Chondrocyte (in vitro differentiated cells): Measurements from ENCODE around the gene MCCD1. TPM values are rescaled to one million over a fixed set of nuclear protein-coding genes. Genes with fewer than 3 reads are reported as not detected.
"Not testable (repeated sequence)": the region's sequence is repeated elsewhere in the genome, so short reads cannot be mapped to it uniquely, and the experiment has no call there.

ENCODE experiments used
- DNase-seq: peaks from one replicate; pipeline ENCODE4 v3.0.0; 2021; ENCODE audit warnings: mixed read lengths, low spot score
- H3K27ac Mint-ChIP-seq: one replicate; pipeline ENCODE4 v1.8.0; 2021; ENCODE audit warnings: mild to moderate bottlenecking, moderate library complexity, mixed read lengths; ENCODE audit not compliant: unreplicated experiment
- H3K27me3 Mint-ChIP-seq: 2 replicates; pipeline ENCODE4 v1.8.0; 2021; ENCODE audit warnings: low read depth, mixed read lengths
- H3K36me3 Mint-ChIP-seq: 2 replicates; pipeline ENCODE4 v1.8.0; 2021; ENCODE audit warnings: low read depth, mixed read lengths
- H3K4me1 Mint-ChIP-seq: 2 replicates; pipeline ENCODE4 v1.8.0; 2021; ENCODE audit warnings: low read depth, mild to moderate bottlenecking, mixed read lengths
- H3K4me3 Mint-ChIP-seq: one replicate; pipeline ENCODE4 v1.8.0; 2021; ENCODE audit warnings: mild to moderate bottlenecking, moderate library complexity, mixed read lengths; ENCODE audit not compliant: unreplicated experiment
- H3K9me3 Mint-ChIP-seq: 2 replicates; pipeline ENCODE4 v1.8.0; 2021; ENCODE audit warnings: low read depth, mixed read lengths
- total RNA-seq: library from RNA; stranded (reverse); gene quantifications from 3 replicates; pipeline ENCODE4 v1.2.1, GENCODE V29; 2021
- TF ChIP-seq, protein P1 (sequence below): fragments of 200-600 bp; sonication (generic); IDR thresholded peaks from 2 replicates; pipeline ENCODE4 v1.5.0; 2021; ENCODE audit warnings: antibody characterized with exemption, mild to moderate bottlenecking, moderate library complexity

MCCD1 gene
- total RNA-seq, 1 donor from 2014 or later, result not detected

DNA sequence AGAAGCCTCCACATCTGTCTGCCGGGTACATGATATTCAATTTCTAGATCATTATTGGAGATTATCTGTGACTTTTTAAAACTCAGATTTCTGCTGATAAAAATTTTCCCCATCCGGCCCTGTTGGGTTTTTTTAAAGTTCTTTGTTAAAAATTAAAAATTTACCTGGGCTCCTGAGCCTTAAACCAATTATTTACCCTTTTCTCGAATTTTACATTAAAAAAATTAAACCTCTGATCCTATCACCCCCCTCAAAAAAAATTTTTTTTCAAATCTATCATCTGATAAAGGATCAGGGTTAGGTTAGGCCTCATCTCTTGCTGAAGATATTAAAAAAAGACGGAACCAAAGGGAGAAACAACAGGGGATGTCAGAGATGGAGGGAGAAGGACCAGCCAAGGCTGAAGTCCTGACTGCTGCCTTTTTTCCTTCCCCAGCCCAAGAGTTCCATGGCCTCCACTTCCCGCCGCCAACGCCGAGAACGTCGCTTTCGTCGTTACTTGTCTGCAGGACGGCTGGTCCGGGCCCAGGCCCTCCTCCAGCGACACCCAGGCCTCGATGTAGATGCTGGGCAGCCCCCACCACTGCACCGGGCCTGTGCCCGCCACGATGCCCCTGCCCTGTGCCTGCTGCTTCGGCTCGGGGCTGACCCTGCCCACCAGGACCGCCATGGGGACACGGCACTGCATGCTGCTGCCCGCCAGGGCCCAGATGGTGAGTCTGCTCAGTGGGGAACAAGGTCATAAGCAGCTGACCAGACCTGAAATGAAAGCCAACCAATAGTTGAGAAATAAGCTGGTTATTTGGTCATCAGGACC is 19.2 kb downstream of the MCCD1 start:
- no peaks in the 10 kb centered on the region for H3K9me3 Mint-ChIP-seq
- DNase-seq, result no peak
- H3K4me3 Mint-ChIP-seq, result peak overlapping the region; percentile 97
- TF ChIP-seq, protein P1, sequence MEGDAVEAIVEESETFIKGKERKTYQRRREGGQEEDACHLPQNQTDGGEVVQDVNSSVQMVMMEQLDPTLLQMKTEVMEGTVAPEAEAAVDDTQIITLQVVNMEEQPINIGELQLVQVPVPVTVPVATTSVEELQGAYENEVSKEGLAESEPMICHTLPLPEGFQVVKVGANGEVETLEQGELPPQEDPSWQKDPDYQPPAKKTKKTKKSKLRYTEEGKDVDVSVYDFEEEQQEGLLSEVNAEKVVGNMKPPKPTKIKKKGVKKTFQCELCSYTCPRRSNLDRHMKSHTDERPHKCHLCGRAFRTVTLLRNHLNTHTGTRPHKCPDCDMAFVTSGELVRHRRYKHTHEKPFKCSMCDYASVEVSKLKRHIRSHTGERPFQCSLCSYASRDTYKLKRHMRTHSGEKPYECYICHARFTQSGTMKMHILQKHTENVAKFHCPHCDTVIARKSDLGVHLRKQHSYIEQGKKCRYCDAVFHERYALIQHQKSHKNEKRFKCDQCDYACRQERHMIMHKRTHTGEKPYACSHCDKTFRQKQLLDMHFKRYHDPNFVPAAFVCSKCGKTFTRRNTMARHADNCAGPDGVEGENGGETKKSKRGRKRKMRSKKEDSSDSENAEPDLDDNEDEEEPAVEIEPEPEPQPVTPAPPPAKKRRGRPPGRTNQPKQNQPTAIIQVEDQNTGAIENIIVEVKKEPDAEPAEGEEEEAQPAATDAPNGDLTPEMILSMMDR, result no peak
- peak overlapping the region; percentile 97 for H3K27ac Mint-ChIP-seq
- H3K27me3 Mint-ChIP-seq, result no peaks in the 10 kb centered on the region
- peaks cover 5% of the 10 kb centered on the region for H3K36me3 Mint-ChIP-seq
- peaks cover 45% of the 10 kb centered on the region for H3K4me1 Mint-ChIP-seq

DNA sequence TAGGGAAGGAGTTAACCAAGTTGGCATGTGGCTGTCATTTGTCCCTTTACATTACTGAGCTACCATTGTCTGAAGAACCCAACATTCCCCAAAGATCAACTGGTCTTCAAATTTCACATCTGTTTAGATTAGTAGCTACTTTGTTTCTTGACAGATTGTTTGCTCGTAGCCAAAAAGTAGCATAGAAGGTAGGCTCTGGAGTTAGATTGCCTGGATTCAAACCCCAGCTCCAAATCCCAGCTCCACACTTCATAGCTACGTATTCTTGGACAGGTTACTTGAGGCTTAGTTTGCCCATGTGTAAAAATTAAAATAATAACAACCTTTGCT is 19.7 kb downstream of the MCCD1 start:
- Mint-ChIP-seq H3K4me1 (peaks cover 41% of the 10 kb centered on the region), H3K36me3 (peaks cover 6% of the 10 kb centered on the region), H3K27ac (no peak overlapping the region), H3K27me3 (no peaks in the 10 kb centered on the region), H3K9me3 (no peaks in the 10 kb centered on the region), H3K4me3 (peak overlapping the region; percentile 97)
- DNase-seq, result no peak
- TF ChIP-seq, protein P1, result no peak

DNA sequence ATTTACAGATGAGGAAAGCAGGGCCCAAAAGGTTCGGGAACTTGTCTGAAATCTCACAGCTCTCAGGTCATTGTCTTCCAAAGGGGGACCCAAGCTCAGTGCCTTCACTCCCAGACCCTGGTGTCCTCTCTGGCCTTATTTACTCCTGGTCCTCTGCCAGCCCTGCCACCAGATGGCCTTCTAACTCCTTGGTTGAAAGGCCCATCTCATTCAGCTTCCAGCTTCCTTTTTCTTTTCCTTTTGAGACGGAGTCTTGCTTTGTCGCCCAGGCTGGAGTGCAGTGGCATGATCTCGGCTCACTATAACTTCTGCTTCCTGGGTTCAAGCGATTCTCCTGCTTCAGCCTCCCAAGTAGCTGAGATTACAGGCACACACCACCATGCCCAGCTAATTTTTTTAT is 22.6 kb downstream of the MCCD1 start:
- H3K4me1 Mint-ChIP-seq, result peaks cover 35% of the 10 kb centered on the region
- not testable (repeated sequence) for H3K9me3 Mint-ChIP-seq, DNase-seq, H3K27me3 Mint-ChIP-seq, H3K4me3 Mint-ChIP-seq, H3K36me3 Mint-ChIP-seq
- peak overlapping the region; percentile 59 for H3K27ac Mint-ChIP-seq
- TF ChIP-seq, protein P1, result peak; percentile 63

DNA sequence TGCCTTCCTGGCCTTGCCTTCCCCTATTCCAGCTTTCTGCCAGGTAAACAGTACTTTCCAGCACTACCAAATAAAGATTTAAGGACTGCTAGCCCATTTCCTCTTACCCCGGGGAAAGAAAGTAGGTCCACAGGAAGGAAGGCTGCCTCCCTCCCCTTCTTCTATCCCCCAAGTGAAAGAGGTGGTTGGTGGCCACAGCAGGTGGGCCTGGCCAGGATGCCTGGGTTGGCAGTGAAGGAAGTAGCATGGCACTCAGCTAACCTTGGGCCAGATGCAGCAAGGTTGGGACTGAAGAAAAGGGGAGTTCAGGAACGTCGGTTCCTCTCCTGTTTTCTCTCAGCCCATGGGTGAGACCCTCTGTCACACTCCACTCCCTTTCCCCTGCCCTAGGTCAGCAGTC is 27.5 kb downstream of the MCCD1 start:
- H3K36me3 Mint-ChIP-seq, result peaks cover 26% of the 10 kb centered on the region
- no peaks in the 10 kb centered on the region for H3K9me3 Mint-ChIP-seq
- no peaks in the 10 kb centered on the region for H3K27me3 Mint-ChIP-seq
- no peak overlapping the region for H3K27ac Mint-ChIP-seq
- TF ChIP-seq, protein P1, result no peak
- peaks cover 29% of the 10 kb centered on the region for H3K4me1 Mint-ChIP-seq
- DNase-seq, result peak; percentile 50
- H3K4me3 Mint-ChIP-seq, result no peak overlapping the region

DNA sequence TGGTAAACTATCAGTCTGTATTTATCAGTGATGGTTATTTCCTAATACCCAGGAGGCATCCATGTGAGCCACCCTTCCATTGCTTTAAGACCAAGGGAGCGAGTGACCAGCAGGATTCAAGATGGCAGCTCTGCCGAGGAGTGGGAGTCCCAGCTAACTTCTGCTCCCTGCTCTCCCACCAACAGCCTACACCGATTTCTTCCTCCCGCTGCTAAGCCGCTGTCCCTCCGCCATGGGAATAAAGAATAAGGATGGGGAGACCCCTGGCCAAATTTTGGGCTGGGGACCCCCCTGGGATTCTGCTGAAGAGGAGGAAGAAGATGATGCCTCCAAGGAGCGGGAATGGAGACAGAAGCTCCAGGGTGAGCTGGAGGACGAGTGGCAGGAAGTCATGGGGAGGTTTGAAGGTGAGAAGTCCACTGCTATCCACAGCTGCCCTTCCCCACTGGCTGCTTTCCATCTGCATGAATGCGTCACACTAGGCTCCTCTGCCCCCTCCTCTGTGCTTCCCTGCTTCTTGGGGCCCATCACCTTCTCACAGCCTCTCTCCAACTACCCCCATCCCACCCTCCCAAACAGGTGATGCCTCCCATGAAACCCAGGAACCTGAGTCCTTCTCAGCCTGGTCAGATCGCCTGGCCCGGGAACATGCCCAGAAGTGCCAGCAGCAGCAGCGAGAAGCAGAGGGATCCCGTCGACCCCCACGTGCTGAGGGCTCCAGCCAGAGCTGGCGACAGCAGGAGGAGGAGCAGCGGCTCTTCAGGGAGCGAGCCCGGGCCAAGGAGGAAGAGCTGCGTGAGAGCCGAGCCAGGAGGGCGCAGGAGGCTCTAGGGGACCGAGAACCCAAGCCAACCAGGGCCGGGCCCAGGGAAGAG is 28.9 kb downstream of the MCCD1 start:
- Mint-ChIP-seq H3K4me1 (peaks cover 29% of the 10 kb centered on the region), H3K4me3 (no peak overlapping the region), H3K9me3 (no peaks in the 10 kb centered on the region), H3K36me3 (peaks cover 23% of the 10 kb centered on the region), H3K27me3 (no peaks in the 10 kb centered on the region), H3K27ac (no peak overlapping the region)
- peak; percentile 86 for DNase-seq
- TF ChIP-seq, protein P1, result no peak
